ENCODE results near the gene BLNK.

Gene BLNK

DNA sequence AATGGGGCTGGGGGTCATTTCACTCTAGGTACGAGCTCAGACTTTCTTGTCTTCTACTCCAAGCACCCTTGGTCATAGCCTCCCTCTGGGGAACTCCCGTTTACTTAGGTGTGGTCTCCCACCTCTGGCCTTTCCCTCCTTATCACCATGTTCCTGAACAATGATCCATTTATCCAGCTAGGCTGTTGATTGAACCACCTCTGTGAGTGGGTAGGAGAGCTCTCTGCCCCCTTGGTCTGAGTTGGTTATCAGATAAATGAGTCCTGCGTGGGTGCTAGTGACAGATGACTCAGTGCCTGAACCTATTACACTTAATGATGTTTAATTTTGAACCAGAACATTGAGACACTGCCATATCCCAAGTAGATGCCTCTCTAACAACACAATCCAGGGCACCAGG is 9.4 kb downstream of the BLNK start:
- peak overlapping the region; percentile 49 for H3K4me2 ChIP-seq (ENCODE audit: low read length)
- TF ChIP-seq, protein P1, sequence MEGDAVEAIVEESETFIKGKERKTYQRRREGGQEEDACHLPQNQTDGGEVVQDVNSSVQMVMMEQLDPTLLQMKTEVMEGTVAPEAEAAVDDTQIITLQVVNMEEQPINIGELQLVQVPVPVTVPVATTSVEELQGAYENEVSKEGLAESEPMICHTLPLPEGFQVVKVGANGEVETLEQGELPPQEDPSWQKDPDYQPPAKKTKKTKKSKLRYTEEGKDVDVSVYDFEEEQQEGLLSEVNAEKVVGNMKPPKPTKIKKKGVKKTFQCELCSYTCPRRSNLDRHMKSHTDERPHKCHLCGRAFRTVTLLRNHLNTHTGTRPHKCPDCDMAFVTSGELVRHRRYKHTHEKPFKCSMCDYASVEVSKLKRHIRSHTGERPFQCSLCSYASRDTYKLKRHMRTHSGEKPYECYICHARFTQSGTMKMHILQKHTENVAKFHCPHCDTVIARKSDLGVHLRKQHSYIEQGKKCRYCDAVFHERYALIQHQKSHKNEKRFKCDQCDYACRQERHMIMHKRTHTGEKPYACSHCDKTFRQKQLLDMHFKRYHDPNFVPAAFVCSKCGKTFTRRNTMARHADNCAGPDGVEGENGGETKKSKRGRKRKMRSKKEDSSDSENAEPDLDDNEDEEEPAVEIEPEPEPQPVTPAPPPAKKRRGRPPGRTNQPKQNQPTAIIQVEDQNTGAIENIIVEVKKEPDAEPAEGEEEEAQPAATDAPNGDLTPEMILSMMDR (IDR thresholded peaks at IDR 0.05; ENCODE audit: low read depth, low read length), result no peak
- TF ChIP-seq EZH2phosphoT487 (IDR thresholded peaks at IDR 0.05; ENCODE audit: low read depth), result no peak

DNA sequence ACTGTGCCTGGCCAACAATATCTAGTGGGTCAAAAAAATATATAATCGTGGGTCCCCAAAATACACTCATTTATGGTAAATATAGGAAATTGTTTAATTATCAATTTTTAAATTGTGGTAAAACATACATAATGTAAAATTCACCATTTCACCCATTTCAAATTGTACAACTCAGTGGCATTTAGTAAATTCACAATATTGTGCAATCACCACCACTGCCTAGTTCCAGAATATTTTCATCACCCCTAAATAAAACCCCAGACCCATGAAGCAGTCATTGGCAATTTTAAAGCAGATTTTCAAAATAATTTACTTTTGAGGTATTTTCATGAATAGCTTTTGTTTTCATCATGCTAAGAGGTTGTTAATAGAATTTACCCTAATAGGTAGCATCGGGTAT is 10.2 kb downstream of the BLNK start:
- peaks cover 64% of the 10 kb centered on the region for H3K36me3 ChIP-seq (replicated peaks; ENCODE audit: low read depth, low read length)

More for the DNA sequence above, 9.4 kb downstream of the BLNK start:
- Histone ChIP-seq H3K36me3 (replicated peaks; ENCODE audit: low read depth, low read length) (peaks cover 69% of the 10 kb centered on the region), H4K20me1 (ENCODE audit: insufficient read depth, low read length) (peaks cover 99% of the 10 kb centered on the region), H3K4me3 (ENCODE audit: low read length) (peak overlapping the region; percentile 35), H3K27ac (ENCODE audit: low read length) (0 out of 2 replicates have a peak overlapping the region, but pooled peaks have one; percentile 10), H3K9ac (ENCODE audit: low read length) (no peak overlapping the region), H3K9me3 (ENCODE audit: insufficient read depth, low read length) (no peaks in the 10 kb centered on the region), H2AFZ (ENCODE audit: low read depth, low read length) (no peak overlapping the region), H3K79me2 (ENCODE audit: low read length) (peaks cover 100% of the 10 kb centered on the region), H3K4me1 (ENCODE audit: low read length) (peaks cover 91% of the 10 kb centered on the region), H3K27me3 (ENCODE audit: low read depth, low read length) (no peaks in the 10 kb centered on the region)

DNA sequence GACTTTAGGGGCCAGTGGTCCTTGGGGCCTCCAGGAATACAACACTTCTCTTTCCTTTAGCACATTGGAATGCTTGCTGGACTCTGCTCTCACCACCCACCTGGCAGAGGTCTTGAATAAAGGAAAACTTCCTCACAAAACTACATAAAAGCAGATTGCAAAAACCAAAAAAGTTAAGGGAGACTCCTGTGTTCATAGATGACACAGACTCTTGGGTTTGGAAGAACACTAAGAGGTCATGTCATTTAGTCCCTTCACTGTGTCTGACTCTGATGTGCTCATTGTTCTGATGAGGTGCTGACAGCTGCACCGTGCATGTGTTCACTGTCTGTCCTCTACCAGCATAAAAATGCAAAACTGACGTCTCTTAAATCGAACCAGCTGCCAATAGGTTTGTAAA is 11.4 kb downstream of the BLNK start:
- no peaks in the 10 kb centered on the region for H3K27me3 ChIP-seq (ENCODE audit: low read depth, low read length)
- H4K20me1 ChIP-seq (ENCODE audit: insufficient read depth, low read length), result peaks cover 97% of the 10 kb centered on the region
- H3K36me3 ChIP-seq (replicated peaks; ENCODE audit: low read depth, low read length), result peaks cover 64% of the 10 kb centered on the region
- peak overlapping the region; percentile 49 for H3K4me2 ChIP-seq (ENCODE audit: low read length)
- H3K9me3 ChIP-seq (ENCODE audit: insufficient read depth, low read length), result no peaks in the 10 kb centered on the region
- peak overlapping the region; percentile 37 for H3K27ac ChIP-seq (ENCODE audit: low read length)
- H3K9ac ChIP-seq (ENCODE audit: low read length), result no peak overlapping the region; the same call in 1 of the 2 replicates
- H3K4me1 ChIP-seq (ENCODE audit: low read length), result peaks cover 72% of the 10 kb centered on the region
- no peak overlapping the region for H3K4me3 ChIP-seq (ENCODE audit: low read length)
- H3K79me2 ChIP-seq (ENCODE audit: low read length), result peaks cover 100% of the 10 kb centered on the region
- TF ChIP-seq EZH2phosphoT487 (IDR thresholded peaks at IDR 0.05; ENCODE audit: low read depth), result no peak
- TF ChIP-seq, protein P1 (IDR thresholded peaks at IDR 0.05; ENCODE audit: low read depth, low read length), result no peak
- no peak overlapping the region for H2AFZ ChIP-seq (ENCODE audit: low read depth, low read length)

More for the DNA sequence above, 10.2 kb downstream of the BLNK start:
- no peak for TF ChIP-seq EZH2phosphoT487 (IDR thresholded peaks at IDR 0.05; ENCODE audit: low read depth)
- TF ChIP-seq, protein P1 (IDR thresholded peaks at IDR 0.05; ENCODE audit: low read depth, low read length), result no peak
- Histone ChIP-seq H3K27ac (ENCODE audit: low read length) (no peak overlapping the region), H3K79me2 (ENCODE audit: low read length) (peaks cover 100% of the 10 kb centered on the region), H3K9me3 (ENCODE audit: insufficient read depth, low read length) (no peaks in the 10 kb centered on the region), H4K20me1 (ENCODE audit: insufficient read depth, low read length) (peaks cover 97% of the 10 kb centered on the region), H3K4me2 (ENCODE audit: low read length) (peak overlapping the region; percentile 49), H3K4me3 (ENCODE audit: low read length) (no peak overlapping the region), H3K27me3 (ENCODE audit: low read depth, low read length) (no peaks in the 10 kb centered on the region), H2AFZ (ENCODE audit: low read depth, low read length) (no peak overlapping the region), H3K4me1 (ENCODE audit: low read length) (peaks cover 83% of the 10 kb centered on the region), H3K9ac (ENCODE audit: low read length) (no peak overlapping the region)

DNA sequence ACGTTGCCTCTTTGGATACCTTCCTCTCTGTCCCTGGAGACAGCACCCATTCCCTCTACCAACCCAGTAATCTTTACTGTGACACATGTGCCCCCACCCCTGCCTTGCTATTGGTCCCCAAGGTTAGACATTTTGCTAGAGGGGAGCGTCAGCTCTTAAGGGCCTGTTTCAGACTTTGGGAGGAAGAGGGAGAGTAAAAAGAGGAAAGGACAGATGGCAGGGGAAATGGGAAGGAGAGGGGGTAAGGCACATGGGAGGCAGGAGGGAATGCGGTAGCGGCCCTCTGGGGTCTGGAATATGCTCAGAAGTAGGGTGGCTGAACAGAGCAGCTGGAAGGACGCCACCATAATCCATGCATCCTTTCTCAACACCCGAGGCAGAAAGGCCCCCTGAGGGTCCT is 12.2 kb downstream of the BLNK start:
- no peak overlapping the region for H3K27ac ChIP-seq (ENCODE audit: low read length)
- H3K9me3 ChIP-seq (ENCODE audit: insufficient read depth, low read length), result no peaks in the 10 kb centered on the region
- H3K9ac ChIP-seq (ENCODE audit: low read length), result no peak overlapping the region
- TF ChIP-seq EZH2phosphoT487 (IDR thresholded peaks at IDR 0.05; ENCODE audit: low read depth), result no peak
- TF ChIP-seq, protein P1 (IDR thresholded peaks at IDR 0.05; ENCODE audit: low read depth, low read length), result no peak
- H3K27me3 ChIP-seq (ENCODE audit: low read depth, low read length), result no peaks in the 10 kb centered on the region
- H4K20me1 ChIP-seq (ENCODE audit: insufficient read depth, low read length), result peaks cover 97% of the 10 kb centered on the region
- H3K4me2 ChIP-seq (ENCODE audit: low read length), result peak overlapping the region; percentile 26; the same call in 1 of the 2 replicates
- H3K36me3 ChIP-seq (replicated peaks; ENCODE audit: low read depth, low read length), result peaks cover 68% of the 10 kb centered on the region
- H3K4me1 ChIP-seq (ENCODE audit: low read length), result peaks cover 66% of the 10 kb centered on the region
- peaks cover 100% of the 10 kb centered on the region for H3K79me2 ChIP-seq (ENCODE audit: low read length)
- H2AFZ ChIP-seq (ENCODE audit: low read depth, low read length), result no peak overlapping the region
- H3K4me3 ChIP-seq (ENCODE audit: low read length), result no peak overlapping the region
